Esophagus (tissue), 2 donors: Measurements from ENCODE around the gene DLGAP1. TPM values are rescaled to one million over a fixed set of nuclear protein-coding genes. Genes with fewer than 3 reads are reported as not detected.

Experiments used
- H3K27ac ChIP-seq, 2 donors: one replicate each; pipeline ENCODE4 v1.5.1; 2013; ENCODE audit warnings: low read depth in 2 of 2, mild to moderate bottlenecking in 2 of 2, inconsistent platforms in 1 of 2, low read length in 1 of 2, moderate library complexity in 1 of 2
- H3K27me3 ChIP-seq, 2 donors: one replicate each; pipeline ENCODE4 v1.6.1; 2013; ENCODE audit warnings: low read length in 2 of 2, control low read depth in 1 of 2, mild to moderate bottlenecking in 1 of 2; ENCODE audit not compliant: insufficient read depth in 2 of 2, control insufficient read depth in 1 of 2
- H3K36me3 ChIP-seq, 2 donors: one replicate each; pipeline ENCODE4 v1.6.1; 2013; ENCODE audit warnings: low read length in 1 of 2; ENCODE audit not compliant: control insufficient read depth in 2 of 2, insufficient read depth in 2 of 2
- H3K4me1 ChIP-seq, 2 donors: one replicate each; pipeline ENCODE4 v1.6.1; 2013; ENCODE audit warnings: low read length in 1 of 2; ENCODE audit not compliant: control insufficient read depth in 2 of 2, insufficient read depth in 2 of 2
- H3K4me3 ChIP-seq, 2 donors: one replicate each; pipeline ENCODE4 v1.5.1; 2013; ENCODE audit warnings: low read length in 2 of 2, mild to moderate bottlenecking in 2 of 2, low read depth in 1 of 2, moderate library complexity in 1 of 2
- H3K9me3 ChIP-seq, 2 donors: one replicate each; pipeline ENCODE4 v1.6.1; 2013; ENCODE audit warnings: mild to moderate bottlenecking in 2 of 2, low read depth in 1 of 2, low read length in 1 of 2, moderate library complexity in 1 of 2; ENCODE audit not compliant: control insufficient read depth in 2 of 2, insufficient read depth in 1 of 2
- WGBS, 2 donors: extraction: QIAGEN DNeasy Blood & Tissue Kit; methylation state at CpG; one replicate each; pipeline ENCODE4 v1.1.7; 2013; 5-methylcytosine and 5-hydroxymethylcytosine counted together
- polyA plus RNA-seq, 2 donors: library from polyadenylated mRNA; stranded (reverse); fragments of 200-250 nt; gene quantifications; one replicate each; pipeline ENCODE4 v1.2.3, GENCODE V29; 2013
- donor health status: healthy with polysubstance abuse.
- donor health status: Bipolar disorder and iron deficiency.

The DLGAP1 gene
- polyA plus RNA-seq, 2 donors: 0.47 to 0.59 TPM

DNA sequence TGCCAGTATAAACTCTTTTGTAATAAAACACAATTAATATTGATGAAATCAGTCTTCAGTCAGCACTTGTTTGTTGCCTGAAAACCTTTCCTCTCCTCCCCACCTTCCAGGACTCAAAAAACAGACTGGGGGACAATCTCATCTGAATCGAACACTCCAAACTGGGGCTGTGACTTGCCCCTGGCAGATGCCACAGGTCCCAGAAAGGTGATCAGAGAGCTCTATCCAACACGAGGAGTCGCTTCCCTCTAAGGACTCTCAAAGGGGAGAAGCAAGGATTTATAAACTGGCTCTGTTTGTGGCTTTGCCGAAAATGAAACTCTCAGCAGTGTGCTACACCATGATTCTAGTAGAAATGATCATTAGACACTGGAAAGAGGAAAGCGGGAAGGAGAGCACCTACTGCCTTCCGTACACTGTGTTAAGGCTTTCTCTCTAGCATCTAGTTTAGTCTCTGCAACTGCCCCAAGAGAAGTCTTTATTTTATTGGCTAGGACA is 805.9 kb downstream of the DLGAP1 start:
- H3K27ac ChIP-seq: no peak overlapping the region
- WGBS, 2 donors: 77 to 84% methylated on average over 6 of the region's 6 CpGs
- no peak overlapping the region for H3K4me3 ChIP-seq
- no peaks in the 10 kb centered on the region for H3K36me3 ChIP-seq
- H3K9me3 ChIP-seq: no peaks in the 10 kb centered on the region
- no peaks in the 10 kb centered on the region for H3K27me3 ChIP-seq
- no peaks in the 10 kb centered on the region for H3K4me1 ChIP-seq

DNA sequence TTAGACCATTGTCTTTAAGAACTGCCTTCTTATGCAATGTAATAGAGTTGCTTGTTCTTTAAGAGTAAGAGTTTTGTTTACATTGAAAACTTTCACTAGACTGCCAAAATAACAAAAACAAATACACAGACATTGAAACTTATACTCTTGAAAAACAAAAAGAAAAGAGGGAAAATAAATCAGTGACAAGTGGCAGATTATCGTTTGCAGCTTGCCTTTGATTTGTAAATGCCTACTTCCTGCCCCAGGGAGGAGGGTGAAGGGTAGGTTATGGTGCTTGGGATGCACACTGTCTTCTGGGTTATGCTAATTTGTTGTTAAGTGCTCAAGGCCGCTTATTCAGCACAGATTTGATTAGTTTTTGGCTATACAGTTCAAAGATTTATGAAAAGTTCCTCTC is 806.5 kb downstream of the DLGAP1 start:
- Histone ChIP-seq H3K9me3 (no peaks in the 10 kb centered on the region), H3K36me3 (no peaks in the 10 kb centered on the region), H3K4me1 (no peaks in the 10 kb centered on the region), H3K4me3 (no peak overlapping the region), H3K27ac (no peak overlapping the region), H3K27me3 (no peaks in the 10 kb centered on the region)
- WGBS, 2 donors: 49 to 58% methylated on average over 2 of the region's 2 CpGs

DNA sequence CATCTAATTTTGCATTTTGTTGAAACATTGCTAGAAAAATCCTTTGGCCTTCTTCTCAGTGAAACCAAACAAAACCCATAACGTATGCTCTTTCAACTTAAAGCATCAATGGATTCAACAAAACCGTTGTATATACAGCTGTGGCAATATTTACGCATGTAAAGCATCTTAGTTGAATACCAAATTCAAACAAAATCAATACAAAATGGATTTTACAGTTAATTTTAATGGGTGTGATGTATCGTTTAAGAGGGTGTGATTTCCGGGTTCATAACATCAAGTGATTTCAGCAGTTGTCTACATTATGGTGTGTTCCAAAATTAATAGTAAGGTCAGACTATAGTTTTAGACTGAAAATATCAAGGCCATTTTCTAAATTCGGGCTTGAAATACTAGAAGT is 806.9 kb downstream of the DLGAP1 start:
- no peak overlapping the region for H3K4me3 ChIP-seq
- WGBS, 2 donors: 76 to 82% methylated on average over 6 of the region's 6 CpGs
- no peaks in the 10 kb centered on the region for H3K27me3 ChIP-seq
- no peaks in the 10 kb centered on the region for H3K9me3 ChIP-seq
- no peaks in the 10 kb centered on the region for H3K36me3 ChIP-seq
- H3K4me1 ChIP-seq: no peaks in the 10 kb centered on the region
- no peak overlapping the region for H3K27ac ChIP-seq

DNA sequence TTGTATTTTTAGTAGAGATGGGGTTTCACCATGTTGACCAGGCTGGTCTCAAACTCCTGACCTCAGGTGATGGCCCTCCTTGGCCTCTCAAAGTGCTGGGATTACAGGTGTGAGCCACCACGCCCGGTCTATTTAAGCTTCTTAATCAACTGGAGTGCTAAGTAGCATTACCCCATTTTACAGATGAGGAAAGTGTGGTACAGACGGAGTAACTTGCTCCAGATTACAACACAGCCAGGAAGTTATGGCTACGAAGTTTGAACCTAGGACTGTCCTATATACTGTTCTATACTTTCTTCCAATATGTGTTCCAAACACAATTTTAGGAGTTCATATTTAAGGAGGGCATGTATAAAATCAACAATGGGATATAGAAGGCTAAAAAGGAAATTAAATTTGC is 807.5 kb downstream of the DLGAP1 start:
- Histone ChIP-seq H3K4me3 (no peak overlapping the region), H3K4me1 (no peaks in the 10 kb centered on the region), H3K36me3 (no peaks in the 10 kb centered on the region), H3K9me3 (no peaks in the 10 kb centered on the region), H3K27ac (no peak overlapping the region), H3K27me3 (no peaks in the 10 kb centered on the region)
- WGBS, 2 donors: 74 to 84% methylated on average over 4 of the region's 4 CpGs

DNA sequence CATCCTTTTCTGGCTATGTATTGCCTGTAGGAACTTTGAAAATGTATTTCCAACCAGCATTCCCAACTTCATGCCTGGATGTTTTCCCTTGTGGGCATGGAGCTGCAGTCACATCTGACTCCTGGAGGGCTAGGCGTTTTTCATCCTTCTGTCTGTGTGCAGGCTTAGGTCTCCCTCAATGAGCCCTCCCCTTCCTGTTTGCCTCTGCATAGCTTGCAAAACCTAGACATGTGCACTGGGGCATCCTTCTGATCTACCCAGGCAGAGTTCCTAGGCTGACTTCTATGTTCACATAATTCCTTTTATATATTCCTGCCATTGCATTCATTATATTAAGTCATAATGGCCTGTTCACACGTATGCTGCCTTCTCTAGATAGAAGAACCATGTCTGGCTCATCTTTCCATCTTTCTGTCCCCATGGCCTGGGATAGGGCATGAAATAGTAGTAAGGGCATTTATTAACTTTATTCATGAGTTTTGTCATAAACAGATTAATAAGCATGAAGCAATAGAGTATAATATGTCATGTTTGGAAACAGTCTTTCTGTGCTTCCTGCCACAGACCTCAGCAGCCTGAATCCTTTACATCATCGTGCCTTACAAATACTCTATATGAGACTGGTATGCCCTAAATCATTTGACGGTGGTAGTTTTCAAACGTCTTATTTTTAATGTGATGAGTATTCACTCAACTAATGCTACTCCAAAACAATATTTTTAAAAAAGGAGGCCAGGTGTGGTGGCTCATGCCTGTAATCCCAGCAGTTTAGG is 809.5 kb downstream of the DLGAP1 start:
- H3K4me3 ChIP-seq: no peak overlapping the region
- H3K4me1 ChIP-seq: no peaks in the 10 kb centered on the region
- H3K36me3 ChIP-seq: no peaks in the 10 kb centered on the region
- H3K9me3 ChIP-seq: no peaks in the 10 kb centered on the region
- 83 to 88% methylated on average over 5 of the region's 5 CpGs for WGBS, 2 donors
- H3K27me3 ChIP-seq: no peaks in the 10 kb centered on the region
- no peak overlapping the region for H3K27ac ChIP-seq

DNA sequence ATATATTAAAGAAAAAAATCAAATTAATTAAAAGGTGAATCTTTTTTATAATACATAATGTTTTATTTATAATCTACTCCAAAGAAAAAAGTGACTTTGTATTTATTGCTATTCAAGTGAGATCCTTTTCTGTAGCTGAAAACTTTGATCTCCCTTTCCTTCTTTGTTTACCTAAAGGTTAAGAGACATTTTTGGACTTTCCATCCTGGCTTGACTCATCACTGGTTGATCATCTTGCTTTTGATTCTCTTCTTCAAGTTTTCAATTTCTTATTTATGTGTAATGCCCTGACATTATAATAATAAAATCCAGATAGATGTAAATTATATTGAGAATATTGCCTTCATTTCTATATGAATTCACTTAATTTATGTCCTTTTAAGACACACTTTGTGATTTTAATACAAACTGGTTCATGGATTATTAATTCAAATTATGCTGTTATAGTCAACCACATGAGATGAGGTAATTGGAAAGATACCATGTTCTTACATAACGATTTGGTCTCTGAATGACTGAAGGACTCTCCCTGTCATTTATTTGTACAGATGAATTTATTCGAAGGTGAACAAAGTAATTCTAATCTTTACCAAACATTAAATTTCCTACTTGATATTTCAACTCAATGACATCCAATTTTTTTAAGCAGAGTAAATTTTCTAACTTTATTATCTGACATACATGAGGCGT is 820.7 kb downstream of the DLGAP1 start:
- H3K27me3 ChIP-seq: no peaks in the 10 kb centered on the region
- 61 to 76% methylated on average over 3 of the region's 3 CpGs for WGBS, 2 donors
- H3K4me3 ChIP-seq: no peak overlapping the region
- H3K4me1 ChIP-seq: no peaks in the 10 kb centered on the region
- no peak overlapping the region for H3K27ac ChIP-seq
- no peaks in the 10 kb centered on the region for H3K36me3 ChIP-seq
- no peaks in the 10 kb centered on the region for H3K9me3 ChIP-seq

DNA sequence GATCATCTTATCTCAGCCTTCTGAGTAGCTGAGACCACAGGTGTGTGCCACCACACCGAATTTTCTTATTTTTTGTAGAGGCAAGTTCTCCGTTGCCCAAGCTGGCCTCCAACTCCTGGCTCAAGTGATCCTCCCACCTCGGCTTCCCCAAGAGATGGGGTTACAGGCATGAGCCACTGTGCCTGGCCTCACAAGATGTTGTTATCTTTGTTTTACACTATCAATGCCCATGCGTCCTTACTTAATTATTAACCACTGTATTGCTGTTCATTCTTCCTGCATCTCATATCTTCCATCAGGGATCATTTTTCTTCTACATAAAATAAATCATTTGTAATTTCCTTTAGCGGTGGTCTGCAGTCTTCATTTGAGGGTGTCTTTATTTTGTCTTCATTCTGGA is 823.2 kb downstream of the DLGAP1 start:
- H3K27me3 ChIP-seq: no peaks in the 10 kb centered on the region
- 86 to 95% methylated on average over 5 of the region's 5 CpGs for WGBS, 2 donors
- no peaks in the 10 kb centered on the region for H3K4me1 ChIP-seq
- H3K27ac ChIP-seq: no peak overlapping the region
- no peaks in the 10 kb centered on the region for H3K36me3 ChIP-seq
- no peak overlapping the region for H3K4me3 ChIP-seq
- no peaks in the 10 kb centered on the region for H3K9me3 ChIP-seq

DNA sequence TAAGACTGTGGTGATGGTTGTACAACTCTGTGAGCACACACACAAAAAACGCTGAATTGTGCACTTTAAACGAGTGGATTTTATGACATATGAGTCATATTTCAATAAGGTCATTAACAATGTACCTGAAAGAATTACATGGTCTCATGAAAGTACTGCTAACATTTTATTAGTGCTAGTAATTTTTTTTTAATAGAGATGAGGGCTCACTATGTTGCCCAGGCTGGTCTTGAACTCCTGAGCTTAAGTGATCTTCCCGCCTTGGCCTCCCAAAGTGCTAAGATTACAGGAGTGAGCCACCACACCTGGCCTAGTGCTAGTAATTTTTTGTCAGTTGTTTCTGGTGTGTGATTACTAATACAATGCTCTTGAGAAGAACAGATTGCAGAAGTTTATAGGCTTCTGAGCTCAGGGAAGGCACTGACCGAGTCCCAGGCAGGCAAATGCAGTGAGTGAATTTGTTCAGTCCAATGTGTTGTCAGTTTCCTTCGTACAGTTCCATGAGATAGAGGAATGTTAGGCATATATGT is 828.1 kb downstream of the DLGAP1 start:
- no peaks in the 10 kb centered on the region for H3K36me3 ChIP-seq
- no peaks in the 10 kb centered on the region for H3K9me3 ChIP-seq
- no peak overlapping the region for H3K27ac ChIP-seq
- H3K4me3 ChIP-seq: no peak overlapping the region
- WGBS, 2 donors: 71 to 79% methylated on average over 5 of the region's 5 CpGs
- H3K27me3 ChIP-seq: no peaks in the 10 kb centered on the region
- peaks cover 0 to 15% of the 10 kb centered on the region in 2 donors for H3K4me1 ChIP-seq

DNA sequence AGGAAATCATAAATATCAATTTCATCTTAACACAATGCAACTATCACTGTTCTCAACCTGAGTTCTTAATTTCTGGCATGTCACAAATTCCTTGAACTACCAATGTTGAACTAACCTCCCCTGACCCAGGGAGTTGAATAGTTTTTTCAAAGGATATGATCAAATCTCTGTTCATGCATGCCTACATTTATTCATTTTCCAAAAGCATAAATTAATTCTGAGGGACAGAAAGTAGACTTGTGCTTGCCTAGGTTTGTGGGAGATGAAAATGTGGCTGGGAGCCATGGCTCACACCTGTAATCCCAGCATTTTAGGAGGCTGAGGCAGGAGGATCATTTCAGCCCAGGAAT is 829.4 kb downstream of the DLGAP1 start:
- Histone ChIP-seq H3K27ac (no peak overlapping the region), H3K9me3 (no peaks in the 10 kb centered on the region), H3K4me1 (peaks cover 0 to 17% of the 10 kb centered on the region in 2 donors), H3K27me3 (no peaks in the 10 kb centered on the region), H3K4me3 (no peak overlapping the region), H3K36me3 (no peaks in the 10 kb centered on the region)
